Activated CD4-positive, alpha-beta T cell treated with anti-CD3 and anti-CD28 coated beads, Interleukin-2, Interleukin-4, amounts not matched to agents 100 ng/mL and 50 ng/mL, durations not matched to agents 16 hours and 8 hours (primary cell): Measurements from ENCODE around the gene HS1BP3.

Experiments
- DNase-seq: peaks from one replicate; pipeline ENCODE4 v3.0.0-alpha.2; 2020; ENCODE audit warnings: low spot score

HS1BP3 gene

DNA sequence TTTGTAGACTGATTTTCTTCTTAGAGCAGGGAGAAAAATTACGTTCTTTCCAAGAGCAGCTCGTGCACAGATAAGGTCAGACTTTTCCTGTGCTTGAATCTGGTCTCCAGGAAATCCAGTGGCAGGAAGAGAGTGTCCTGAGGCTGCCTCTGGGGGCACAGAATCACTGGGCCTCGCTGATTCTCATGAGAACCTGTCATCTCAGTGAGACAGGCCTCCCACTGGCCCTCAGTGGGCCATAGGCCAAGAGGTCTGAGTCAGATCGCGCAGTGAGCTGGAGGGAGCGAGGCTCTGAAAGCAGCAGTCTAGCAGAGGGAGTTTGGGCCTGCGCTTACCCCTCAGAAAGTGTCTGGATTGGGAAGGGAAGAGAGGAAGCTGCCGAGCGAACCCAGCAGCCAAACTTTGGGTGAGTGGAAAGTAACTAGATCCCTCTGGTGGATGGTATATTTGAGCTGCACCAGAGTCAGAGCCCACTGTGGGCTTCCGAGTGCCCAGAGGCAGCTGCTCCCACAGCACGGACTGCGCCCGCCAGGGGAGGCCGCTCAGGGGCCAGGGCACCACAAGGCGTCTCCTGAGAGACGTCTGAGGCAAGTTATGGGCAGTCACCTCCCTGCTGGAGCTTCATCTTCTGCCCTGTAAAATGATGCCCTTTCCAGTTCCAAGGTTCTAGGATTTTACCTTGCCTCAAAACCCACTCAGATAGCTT lies 24.2 kb upstream of the HS1BP3 start:
- DNase-seq = no peak

DNA sequence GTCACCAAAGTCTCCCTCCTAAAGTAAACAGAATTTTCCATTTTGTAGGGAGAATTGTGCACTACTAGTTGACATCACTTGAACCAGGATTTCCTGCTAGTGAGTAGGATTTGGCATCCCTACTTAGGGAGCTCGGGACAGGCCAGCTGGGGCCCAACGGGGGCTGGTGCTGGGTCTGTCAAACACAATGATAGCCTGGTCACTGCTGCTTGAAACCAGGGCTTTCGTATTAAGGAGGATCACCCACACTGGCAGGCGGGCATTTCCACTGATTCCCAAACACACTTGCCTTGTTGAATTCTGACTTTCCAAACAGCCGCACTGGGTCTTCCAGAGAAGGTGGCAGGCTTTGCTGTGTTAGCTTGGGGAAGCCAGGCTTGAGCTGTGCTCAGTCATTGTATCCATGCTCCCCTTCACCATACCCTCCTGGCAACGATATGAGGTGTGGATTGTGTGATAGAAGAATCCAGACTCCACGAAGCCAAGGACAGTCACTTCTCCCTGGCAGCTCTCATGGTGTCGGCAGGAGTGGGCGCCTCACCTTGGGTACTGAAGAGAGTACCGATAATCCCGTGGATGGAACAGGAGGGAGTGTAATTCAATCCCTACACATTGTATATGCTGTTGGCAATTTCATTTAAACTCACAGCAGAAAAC lies 23.5 kb upstream of the HS1BP3 start:
- no peak for DNase-seq

DNA sequence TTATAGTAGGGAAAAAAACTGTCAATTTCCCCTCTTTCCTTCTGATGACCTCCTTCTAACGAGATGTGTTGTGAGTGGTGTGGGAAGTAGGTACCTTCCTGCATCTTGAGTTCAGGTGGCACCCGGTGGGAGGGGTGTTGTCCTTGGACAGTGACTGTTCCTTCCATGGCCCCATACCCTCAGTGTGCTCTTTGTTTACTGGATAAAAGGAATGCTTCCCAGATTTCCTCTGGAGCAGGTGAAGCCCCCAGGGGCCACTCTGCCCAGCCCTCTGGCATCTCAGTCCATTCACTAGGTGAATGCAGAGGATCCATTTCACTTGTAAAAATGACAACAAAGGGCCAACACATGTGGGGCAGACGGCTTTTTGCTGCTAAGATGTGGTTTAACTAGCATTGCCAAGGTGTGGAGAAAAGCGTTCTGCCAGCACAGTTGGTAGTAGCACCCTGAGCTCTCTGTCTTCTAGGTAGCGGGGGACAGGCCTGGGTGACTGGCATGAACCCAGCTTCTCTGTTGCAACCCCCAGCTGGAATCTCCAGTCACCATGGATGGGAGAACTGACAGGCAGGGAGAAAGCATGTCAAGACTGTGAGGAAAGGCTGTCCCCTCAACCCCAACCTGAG lies 22.9 kb upstream of the HS1BP3 start:
- no peak for DNase-seq

DNA sequence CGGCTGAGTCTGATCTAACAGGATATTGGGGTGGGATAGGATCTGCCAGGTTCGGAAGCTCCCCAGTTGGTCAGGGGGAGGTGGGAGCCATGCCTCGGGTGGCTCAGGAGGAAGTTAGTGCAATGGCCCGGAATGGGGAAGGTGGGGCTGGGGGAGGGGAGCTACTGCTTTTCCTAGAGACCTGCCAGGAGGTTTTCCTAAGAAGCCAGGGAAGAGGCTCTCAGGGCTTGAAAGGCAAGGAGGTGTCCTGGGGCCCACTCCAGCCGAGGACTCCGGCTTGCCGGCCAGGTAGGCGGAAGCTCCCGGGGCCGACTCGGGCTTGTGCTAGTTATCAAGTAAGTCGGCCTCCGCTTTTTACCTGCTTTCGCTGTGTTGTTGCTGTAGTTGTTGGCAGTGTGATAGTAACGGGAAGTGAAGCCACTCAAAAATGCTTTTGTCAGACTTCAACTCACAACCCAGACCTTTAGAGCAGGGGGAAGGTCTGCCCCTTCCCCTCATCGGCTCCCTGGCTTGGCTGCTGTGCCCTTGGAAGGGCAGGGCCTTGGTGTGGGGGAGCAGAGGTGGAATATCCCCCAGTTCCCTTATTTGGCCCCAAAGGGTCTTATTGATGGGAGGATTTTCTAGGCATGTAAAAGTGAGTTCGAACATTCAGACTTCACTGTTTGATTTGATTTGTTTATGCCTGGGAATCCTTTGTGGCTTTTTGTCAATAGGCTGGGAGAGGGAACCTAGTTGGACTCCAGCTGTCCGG lies 21.5 kb upstream of the HS1BP3 start:
- DNase-seq = no peak

DNA sequence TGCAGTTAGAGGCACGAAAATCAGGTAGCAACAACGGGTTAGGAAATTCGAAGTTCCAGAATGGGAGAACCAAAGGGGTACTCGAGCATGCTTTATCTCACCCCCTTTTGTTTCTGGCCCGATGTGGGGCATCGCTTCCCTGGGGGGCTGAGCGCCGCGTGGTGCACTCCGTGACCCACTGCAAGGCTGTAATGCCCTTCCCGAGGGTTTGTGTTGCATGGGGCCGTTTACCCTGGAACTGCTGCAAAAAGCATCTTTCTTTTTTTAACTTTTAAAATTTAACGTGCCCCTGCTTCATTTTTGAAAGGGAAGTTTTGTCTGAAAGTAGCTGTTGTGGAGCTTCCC lies 20.8 kb upstream of the HS1BP3 start:
- no peak for DNase-seq

DNA sequence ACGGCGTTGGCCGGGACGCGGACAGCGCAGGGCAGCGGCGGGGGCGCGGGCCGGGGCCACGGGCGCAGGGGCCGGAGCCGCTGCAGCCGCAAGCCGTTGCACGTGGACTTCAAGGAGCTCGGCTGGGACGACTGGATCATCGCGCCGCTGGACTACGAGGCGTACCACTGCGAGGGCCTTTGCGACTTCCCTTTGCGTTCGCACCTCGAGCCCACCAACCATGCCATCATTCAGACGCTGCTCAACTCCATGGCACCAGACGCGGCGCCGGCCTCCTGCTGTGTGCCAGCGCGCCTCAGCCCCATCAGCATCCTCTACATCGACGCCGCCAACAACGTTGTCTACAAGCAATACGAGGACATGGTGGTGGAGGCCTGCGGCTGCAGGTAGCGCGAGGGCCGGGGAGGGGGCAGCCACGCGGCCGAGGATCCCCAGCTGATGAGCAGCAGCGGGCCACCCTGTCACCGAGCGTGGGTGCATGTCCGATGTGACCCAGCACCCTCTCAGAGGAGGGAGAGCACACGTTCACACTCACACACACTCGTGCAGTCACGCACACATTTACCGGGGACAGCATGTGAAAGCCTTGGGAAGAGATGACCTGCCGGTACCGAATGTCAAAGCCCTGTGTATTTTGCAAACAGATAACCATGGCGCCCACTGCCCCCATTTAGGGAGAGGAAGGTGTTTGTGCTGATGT lies 20.3 kb upstream of the HS1BP3 start:
- no peak for DNase-seq

DNA sequence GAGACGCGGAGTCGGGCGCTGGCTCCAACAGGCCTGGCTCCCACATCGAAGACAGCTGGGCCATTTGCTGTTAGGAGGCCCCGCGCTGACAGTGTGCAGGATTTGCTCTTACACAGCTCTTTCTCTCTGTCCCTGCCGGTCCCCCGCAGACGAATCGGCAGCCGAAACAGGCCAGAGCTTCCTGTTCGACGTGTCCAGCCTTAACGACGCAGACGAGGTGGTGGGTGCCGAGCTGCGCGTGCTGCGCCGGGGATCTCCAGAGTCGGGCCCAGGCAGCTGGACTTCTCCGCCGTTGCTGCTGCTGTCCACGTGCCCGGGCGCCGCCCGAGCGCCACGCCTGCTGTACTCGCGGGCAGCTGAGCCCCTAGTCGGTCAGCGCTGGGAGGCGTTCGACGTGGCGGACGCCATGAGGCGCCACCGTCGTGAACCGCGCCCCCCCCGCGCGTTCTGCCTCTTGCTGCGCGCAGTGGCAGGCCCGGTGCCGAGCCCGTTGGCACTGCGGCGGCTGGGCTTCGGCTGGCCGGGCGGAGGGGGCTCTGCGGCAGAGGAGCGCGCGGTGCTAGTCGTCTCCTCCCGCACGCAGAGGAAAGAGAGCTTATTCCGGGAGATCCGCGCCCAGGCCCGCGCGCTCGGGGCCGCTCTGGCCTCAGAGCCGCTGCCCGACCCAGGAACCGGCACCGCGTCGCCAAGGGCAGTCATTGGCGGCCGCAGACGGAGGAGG lies 19.6 kb upstream of the HS1BP3 start:
- no peak for DNase-seq

DNA sequence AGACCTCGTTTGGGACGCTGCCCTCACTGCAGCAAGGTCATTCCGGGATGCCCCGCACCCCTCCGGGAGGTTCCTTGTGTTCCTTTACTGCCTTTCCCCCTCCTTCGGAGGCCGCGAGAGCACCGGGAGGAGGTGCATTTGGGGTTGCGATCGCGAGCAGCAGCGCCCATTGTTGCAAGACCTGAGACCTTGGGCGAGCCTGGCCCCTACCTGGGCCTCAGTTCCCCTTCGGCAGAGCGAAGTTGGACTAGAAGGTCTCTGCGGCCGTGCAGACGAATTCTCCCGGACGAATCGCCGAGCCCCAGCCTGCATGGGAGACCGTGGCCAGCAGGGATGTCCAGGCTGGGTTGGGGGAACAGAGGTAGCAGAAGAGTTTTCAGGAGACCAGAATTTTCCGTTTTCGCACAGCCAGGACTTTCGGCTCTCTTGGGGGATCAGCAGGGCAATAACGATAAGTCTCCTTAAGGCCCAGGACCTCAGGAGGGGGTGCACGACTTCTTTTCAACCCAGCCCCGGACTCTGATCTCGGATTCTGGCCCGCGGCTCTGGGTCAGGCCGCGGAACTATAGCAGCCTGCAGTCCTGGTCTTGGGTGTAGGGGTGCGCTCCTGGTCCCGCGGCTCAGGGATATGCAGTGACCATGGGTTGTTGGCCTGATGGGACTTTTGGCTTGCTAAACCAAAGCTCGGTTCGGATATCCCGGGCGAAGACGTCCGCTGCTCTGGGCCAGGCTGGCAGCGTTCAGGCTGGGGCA lies 18.8 kb upstream of the HS1BP3 start:
- no peak for DNase-seq

DNA sequence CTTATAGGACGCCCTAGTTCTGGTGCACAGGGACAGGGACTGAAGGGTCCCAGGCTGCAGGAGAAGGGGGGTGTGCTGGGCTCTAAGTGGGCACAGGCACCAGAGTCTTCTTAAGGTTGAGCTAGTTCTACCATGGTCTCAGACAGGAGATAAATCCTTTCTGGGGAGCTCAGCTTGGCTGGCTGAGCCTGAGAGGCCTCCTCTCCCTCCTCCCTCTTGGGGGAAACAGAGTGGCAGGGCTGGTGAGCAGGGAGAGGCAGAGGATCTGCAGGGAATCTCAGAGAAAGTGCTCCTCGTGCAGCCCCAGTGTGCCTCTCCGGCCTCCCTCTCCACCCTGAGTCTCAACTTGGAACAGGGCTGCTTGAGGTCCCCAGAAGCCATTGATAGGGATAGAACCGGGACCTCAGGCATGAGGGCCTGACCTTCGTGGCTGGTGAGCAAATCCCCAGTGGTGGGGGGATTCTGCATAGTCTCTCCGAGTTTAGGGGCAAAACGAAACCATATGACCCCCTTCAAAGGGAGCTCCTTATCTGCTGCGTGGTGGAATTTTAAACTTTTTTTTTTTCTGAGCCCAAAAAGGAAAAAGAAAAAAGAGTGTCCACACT lies 18.1 kb upstream of the HS1BP3 start:
- no peak for DNase-seq

DNA sequence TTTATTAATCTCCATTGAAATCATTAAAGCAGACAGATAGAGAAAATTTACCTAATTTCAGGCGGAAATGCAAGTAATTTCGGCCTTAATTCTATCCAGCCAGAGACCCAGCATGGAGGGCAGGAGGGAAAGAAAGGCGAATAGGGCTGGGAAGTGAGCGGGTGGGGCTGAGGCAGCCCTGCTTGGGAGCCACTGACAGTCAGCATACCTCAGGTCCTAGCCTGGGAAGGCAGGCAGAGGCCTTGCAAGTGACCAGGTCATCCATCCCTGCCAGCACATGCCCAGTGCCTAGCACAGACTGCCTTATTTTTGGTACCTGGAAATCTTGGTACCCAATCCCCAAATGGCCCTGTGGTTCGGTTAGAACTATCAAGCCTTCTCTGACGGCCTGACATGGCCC lies 17.6 kb upstream of the HS1BP3 start:
- DNase-seq = no peak

DNA sequence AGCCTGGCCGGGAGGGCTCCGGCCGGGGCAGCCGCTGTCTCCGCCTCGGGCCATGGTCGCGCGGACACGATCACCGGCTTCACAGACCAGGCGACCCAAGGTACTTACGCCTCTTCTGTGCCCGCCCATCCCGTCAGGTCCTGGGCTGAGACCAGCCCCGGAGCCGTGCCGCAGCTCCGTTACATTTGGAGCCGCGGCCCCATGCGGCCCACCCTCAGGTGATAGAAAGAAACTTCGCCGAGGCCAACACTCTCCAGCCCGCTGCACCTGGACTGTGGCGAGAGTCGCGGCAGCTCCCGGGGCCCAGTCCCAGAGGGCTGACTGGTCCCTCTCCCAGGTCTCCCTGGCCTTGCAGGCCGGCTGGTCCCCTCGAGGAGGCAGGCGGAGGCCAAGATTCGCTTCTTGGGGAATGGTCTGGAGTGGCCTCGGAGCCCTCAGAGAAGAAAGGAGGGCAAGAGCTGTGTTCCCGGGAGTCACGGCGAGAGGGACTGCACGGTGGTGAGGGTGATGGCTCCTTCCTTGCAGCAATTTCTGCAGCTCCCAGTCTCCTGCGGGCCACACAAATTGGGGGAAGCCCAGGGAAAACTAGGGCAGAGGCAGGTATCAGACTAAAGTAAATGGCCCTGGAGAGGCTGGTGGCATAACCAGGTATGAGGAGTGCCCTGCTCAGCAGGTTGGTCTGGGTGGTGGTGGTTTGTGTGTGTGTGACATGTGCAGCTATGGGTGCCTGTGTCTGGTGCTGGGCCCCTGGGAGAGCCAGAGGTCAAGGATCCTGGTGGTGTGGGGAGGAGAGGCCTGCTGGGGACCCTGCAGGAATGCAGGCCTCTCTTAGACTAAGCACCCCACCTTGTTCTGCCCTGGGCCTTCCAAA lies 16.9 kb upstream of the HS1BP3 start:
- DNase-seq = no peak

DNA sequence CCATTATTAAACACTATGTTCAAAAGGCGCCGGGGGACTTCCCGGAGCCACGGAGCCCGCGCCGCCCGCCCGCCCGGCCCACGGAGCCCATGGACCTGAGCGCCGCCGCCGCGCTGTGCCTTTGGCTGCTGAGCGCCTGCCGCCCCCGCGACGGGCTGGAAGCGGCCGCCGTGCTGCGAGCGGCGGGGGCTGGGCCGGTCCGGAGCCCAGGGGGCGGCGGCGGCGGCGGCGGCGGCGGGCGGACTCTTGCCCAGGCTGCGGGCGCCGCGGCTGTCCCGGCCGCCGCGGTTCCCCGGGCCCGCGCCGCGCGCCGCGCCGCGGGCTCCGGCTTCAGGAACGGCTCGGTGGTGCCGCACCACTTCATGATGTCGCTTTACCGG lies 16.2 kb upstream of the HS1BP3 start:
- DNase-seq = no peak

DNA sequence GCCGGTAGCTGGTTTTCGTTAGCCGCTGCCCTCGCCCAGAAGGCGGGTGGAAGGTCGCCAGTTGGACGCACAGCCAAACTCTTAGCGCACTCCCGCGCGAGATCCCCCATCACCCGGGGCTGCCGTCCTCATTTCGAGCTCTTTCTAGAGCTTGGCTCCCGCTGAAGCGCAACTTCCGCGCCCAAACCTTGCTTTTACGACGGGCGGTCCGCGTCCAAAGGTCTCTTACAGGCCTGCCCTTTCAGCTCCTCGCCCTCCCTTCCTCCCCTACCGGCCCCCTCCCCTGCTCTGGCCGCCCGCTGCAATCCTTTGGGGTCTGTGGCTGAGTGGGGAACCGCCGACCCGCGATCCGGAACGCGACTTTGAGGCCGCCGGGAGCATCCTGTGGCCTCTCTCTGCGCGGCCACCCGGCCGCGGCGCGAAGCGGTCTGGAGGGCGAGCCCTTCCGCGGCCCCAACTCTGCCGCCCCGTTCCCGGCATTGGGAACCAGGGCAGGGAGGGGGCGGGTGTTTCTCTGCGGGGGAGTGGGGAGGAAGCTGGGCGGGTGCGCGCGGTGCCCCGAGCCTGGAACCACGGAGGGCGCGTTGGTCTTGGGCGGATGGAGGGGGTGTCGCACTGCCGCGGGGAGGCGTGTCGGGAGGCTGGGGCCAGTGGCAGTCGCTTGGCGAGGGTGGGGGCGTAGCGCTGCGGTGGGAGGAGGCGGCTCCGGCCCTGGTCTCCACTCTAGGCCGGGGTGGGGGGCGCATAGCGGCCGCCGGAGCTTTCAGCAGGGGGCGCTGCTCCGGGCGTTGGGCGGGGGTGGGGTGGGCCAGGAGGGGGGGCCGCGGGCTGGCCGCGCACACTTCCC lies 15.6 kb upstream of the HS1BP3 start, which contains the start of gene GDF7:
TSS of gene GDF7 (plus strand) at position 841 of the 847 bp plus-strand sequence. CDS start 96 bp downstream, outside the sequence.
- DNase-seq = no peak

DNA sequence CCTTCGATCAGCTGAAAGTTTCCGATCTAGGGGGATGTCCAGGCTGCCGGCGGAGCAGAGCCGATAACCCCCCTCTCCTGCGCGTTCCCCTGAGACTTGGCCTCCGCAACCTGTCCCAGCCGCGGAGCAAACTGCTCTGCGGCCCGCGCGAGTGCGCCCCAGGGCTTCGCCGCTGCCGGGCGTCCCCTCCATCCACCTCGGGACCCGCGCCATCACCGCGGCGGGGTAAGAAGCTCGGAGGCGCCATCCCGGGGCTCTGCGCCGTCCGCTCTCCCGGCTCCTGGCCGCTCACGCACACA lies 15.1 kb upstream of the HS1BP3 start:
- DNase-seq = no peak

DNA sequence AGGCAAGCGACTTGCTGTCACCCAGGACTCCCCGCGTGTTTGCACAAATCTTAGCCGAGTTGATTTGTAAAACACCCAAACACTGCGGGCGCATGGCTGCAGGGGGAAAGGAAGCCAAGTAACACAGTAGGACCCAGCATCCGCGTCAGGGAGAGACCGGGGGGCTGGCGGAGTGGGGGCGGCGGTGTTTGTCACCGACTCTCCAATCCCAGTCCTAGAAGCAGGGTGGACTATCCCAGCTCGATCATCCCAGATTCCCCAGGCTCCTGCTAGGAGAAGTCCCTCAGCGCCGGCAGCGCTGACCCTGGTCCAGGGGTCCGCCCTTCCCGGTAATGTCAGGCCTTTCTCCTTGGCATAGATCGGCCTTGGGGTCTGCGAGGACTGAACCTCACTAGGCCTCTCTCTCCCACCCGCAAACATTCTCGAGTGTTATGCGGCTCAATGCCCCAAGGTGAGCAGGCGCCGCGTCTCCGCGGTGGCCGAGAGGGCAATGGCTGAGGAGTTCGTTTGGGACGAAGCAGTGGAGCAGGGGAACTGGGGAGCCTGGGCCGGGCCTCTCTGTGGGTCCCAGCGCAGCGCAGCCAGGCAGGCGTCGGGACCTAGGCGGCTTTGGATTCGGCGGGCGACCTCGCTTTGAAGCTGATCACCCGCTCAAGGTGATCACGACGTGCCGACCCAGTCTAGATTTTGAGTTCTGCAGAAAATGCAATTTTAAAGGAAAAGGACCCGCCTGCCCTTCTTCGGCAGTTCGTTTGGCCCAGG lies 14.5 kb upstream of the HS1BP3 start:
- no peak for DNase-seq

DNA sequence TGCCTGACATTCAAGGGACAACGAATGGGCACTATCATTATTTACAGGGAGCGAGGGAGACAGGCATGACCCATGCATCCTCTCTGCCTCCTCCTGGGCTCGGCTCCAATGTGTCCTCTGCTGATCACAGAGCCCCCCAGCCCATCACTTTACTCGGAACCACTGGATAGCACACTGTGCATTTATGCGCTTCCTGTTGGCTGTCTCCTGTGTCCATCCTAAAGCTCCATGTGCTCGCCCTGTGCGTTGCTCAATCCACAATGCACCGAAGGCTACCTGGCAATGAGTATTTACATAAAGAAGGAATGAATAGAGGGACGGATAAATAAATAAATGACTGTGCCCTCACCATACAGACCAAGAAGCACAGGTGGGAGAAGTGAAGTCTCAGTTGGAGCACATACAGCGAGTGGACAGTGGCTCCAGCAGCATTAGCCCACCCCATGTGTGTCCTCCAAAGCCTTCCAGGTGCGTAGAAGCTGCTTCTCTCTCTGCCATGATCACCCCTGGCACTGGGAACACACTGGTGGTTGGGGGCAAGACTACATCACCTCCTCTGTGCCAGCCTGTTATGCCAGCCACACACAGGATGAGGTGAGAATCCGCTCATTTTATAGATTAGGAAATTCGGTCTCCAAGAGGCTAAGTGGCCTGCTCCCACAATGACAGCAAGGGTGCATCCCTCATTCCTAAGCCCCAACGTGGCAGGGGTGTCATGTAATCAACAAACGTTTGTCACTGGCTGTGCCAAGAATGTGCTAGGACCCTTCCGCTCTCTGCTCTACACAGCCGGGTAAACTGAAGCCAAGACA lies 13.7 kb upstream of the HS1BP3 start:
- no peak for DNase-seq

DNA sequence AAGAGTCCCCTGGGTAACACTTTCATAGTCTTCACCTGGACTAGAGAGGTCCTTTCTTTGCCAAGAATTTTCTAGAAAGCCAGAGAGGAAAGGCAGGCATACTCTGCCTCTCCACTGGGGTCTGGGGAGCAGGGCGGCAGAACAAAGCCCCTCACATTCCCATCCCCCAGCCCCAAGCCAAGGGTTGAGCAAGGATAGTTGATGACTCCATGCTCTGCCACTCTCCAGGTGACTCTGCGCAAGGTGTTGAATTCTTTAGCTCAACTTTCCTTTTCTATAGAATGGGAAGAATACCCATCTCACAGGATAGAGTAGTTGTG lies 13.1 kb upstream of the HS1BP3 start:
- no peak for DNase-seq
